HUDEP-2 (cell line): ENCODE results near the gene WWOX.

ENCODE experiments used
- DNase-seq, 76 experiments: peaks; one replicate each; lab custom pipeline; 2025; ENCODE audit not compliant: unreplicated experiment in 76 of 76; lab: John Stamatoyannopoulos, UW

Gene WWOX

DNA sequence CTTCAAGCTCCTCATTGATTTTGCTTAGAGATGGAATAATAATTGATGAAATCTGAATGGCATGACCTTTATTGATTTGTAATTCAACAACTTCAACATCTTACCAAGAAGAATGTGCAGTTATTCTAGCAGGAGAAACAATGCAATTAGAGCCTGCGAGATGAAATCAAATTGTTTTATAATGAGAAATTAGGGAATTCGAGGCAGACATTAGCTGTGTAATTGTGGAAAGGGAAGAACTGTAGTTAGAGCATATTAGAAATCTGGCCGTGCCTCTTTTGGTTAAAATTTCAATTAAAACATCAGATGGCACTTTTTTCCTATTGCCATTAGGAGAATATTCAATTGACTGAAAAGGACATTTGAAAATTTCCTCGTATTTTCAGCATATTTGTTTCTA, 325.8 kb downstream of the WWOX start:
- no peak for DNase-seq

DNA sequence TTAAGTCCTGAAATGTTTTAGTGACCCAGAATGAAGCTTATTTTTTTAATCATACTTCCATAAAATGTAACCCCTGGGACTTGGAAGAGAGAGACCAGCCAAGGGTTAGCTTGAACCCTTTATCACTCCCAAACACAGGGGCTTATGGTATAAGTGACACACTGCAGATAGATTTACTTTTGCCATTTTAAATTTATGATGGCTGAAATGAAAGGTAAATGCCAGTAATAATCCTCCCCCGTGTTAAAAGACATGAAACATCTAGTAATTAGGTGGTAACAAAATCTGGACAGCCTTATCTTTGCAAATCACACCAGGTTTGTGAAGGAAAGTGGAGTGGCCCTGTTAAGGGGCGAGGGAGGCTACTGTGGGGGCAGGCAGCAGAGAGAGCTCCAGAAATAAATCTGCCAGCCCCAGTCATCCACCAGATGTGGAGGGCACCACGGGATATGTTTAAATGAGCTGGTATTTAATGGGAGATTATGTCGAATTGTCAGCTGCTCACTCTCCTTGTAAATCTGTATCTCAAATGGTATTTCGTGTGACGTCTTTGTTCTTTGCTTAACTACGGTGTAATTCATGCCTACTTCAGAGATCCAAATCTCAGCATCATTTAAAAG, 326.5 kb downstream of the WWOX start:
- no peak for DNase-seq

DNA sequence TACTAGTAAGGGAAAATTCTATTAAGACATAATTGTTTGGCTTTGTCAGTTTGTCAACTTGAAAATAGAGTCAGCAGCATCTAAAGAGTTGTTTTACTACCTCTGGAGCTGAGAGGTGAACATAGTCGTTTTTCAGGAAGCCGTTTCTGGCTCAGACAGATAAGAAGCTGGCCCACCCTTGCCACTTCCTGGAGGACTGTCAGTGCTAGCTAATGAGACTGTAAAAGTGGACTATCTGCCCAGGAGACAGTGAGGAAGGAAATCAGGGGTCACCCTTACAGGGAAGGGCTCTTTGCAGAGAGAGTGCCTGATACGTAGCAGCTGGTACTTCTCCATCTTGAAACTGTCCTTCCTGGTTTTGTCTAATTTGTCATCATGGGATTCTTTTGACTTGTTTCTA, 328.7 kb downstream of the WWOX start:
- DNase-seq, result peak in 71 of 76 experiments; percentile 10 to 88 (median 59)

DNA sequence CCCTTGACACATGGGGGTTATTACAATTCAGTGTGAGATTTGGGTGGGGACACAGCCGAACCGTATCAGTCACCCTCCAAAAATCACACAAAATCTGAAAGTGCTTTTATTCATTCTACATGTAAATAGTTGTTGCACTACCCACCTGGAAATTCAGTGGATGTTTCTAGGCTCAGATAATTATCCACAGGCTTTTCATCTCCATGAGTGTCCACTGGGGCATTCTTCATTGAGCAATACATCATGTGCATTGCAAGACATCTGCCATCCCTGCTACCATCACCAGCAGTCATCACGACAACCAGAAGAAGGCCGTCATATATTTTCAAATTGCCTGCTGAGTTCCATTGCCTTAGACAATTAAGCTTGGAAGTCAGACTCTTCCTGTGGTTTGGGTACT, 330.8 kb downstream of the WWOX start:
- no peak for DNase-seq

DNA sequence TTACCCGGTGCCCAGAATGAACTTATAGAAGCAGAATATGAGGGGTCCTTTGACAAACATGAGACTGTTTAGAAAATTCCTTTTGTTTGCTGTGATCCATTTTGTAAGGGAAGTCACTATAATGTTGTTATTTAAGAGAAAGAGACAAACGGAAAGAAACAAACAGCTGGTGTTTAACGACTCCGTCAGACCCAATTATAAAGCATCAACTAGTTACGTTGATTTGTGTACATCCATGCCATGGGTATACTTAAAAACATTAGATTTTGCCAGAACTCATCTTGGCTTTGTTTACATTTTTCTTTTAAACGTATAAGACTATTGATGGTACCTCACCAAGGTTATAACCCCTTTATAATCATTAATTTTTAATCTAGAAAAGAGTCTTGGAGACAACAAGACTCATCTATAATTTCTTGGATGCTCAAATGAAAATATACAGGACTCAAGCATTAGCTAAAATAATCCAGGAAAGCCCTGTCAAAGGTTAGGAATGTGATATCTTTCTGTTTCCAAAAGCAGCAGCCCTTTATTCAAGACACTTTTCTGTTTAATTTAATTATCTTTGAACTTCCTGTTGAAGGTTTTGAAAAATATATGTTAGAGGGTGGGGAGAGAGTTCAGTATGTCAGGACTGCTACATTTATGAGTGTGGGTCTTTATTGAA, 331.7 kb downstream of the WWOX start:
- DNase-seq, result no peak

DNA sequence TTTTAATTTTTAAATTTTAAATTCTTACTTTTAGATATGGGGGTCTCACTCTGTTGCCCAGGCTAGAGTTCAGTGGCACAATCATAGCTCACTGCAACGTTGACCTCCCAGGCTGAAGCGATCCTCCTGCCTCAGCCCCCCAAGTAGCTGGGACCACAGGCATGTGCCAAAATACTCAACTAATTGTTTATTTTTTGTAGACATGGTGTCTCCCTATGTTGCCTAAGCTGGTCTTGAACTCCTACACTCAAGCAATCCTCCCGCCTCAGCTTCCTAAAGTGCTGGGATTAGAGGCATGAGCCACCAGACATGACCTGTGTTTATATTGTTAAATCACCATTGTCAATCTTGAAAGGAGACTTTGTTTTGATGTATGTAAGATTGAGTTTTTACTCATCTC, 332.2 kb downstream of the WWOX start:
- DNase-seq, result no peak

DNA sequence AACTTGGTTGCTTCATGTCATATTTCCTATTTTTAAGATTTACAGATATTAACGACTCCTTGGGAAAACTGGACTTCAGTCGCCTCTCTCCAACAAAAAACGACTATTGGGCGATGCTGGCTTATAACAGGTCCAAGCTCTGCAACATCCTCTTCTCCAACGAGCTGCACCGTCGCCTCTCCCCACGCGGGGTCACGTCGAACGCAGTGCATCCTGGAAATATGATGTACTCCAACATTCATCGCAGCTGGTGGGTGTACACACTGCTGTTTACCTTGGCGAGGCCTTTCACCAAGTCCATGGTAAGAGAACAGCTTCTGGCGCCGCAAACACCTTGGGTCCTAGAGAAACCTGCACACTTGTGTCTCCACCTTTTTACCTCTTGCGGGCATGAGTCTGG, 333.0 kb downstream of the WWOX start:
- no peak for DNase-seq

DNA sequence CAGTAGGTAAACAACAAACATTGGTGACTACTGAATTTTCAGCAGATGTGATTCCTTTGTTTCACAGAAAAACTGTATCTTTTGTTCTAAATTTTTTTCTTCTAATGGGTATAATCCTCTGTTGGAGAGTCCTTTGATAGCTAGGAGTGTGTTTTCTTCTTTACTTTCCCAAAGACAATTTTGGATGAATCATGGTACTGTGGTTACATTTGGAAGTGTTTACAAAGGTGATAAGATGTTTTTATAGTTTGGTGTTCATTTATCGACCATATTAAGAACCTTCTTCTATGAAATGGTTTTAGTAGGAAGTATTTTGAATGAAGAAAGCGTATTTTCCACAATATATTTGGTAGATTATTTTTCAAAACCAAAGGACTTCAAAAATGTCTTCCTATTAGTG, 333.7 kb downstream of the WWOX start:
- DNase-seq, result no peak

DNA sequence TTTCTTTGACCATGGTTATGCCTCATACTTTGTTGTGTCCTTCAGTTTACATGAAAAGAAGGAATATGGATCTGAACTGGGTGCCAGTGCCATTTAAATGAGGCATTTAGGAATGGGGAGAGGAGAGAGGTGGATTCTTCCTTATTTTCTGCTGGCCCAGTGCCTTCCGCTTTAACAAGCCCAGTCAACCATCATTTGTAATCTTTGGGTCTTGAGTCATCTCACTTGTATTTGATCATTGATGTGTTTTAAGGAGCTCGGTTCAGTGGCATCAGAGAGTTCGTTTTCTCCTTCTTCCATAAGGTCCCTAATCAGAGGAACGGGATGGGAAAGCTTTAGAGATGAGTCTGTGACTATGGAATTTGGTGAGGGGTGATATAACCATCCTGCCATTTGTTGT, 334.9 kb downstream of the WWOX start:
- DNase-seq, result no peak

DNA sequence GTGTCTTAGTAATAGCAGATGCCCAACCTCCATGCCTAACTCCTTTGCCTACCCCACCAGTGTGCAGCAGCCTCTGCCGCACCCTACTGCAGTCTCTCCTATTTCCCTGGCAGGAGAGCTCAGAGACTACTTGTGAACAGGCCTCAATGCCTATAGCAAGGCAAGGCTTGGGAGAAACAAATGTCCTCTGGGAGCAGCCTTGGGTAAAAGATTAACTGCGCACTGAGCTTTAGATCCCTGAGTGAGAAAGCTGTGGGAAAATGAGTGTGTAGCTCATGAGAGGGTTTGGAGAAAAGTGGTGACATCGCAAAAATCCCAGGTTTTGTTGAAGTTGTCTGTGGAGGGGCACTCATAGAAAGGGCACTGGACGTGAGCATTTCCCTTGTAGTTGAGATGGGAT, 335.8 kb downstream of the WWOX start:
- DNase-seq, result no peak

DNA sequence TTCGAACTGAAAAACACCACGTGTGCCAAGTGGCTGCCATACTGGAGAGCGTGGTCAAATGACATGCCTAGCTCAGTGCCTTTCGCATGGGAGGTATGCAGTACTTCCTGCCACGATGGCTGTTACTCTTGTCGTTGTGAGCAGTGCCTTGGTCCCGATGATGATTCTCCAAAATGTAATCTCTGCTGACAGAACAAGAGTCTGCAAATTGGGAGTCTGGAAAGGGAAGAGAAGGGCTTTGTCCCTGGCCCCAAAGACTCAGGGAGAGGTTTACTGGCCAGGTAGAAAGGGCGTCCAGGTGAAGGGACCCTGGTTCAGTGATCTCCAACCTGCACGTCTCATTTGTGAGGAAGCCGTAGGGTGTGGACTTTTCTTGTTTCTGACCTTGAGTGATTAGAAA, 336.6 kb downstream of the WWOX start:
- DNase-seq, result peak in 2 of 76 experiments; percentile 4 to 5

DNA sequence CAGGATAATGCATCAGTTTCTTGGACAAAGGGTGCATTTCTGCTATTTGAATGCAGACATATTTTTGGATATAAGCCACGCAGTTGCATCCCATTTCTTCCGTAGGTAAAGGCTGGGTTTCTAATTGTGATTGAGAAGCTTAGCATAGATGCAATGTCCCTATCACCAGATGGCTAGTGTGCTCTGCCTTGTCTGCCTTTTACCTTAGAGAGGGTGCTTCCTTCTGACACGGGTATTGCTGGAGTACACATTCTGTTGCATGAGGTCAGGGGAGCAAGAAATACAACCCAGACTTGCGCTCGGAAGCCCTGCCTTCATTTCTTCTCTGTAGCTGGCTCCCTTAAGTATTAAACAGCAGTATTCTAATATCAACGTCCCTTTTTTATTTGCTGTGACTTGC, 337.4 kb downstream of the WWOX start:
- no peak for DNase-seq

DNA sequence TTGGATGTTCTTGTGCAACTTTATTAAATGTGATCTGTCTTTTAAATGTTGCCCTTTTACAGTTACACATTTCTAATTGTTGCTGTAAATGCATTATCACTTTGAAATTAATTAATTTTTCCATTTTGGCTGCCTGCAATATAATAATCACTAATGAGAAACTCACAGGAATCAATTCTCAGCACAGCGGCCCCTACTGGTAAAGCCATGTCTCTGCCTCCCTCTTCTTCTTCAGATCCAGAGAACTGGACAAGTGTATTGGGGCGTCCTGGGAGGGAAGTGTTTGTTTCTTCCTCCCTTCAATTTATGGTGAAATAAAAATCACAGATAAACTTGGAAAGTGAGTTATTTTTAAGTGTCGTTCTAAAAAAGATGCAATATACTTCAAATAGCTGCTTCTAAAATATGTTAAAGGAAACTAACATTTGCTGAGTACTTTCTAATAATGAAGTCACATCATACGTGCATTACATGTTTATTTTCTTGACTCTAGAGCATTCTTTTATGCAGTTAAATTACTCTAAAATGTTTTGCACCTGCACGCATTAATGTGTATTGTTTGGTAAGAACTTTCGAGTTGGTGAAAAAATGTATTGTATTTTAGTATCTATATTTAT, 338.0 kb downstream of the WWOX start:
- peak in 42 of 76 experiments; percentile 2 to 51 (median 24) for DNase-seq

DNA sequence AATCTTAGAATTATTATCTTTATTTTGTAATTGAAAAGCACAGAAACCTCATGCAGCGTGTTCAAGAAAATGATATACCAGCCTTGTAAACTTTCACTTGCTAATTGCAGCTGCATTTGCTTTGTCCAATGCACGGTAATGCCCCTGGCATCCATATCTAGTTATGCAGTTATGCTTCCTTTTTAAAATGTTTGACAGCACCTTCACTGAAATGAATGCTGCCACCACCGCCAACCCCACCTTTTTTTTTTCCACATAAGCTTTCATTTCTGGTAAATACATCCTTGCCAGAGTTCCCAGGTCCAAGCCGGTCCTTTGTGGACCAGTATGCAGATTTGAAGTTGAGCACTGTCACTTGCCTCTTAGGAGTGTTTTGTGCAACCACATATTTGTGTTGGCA, 338.8 kb downstream of the WWOX start:
- no peak for DNase-seq

DNA sequence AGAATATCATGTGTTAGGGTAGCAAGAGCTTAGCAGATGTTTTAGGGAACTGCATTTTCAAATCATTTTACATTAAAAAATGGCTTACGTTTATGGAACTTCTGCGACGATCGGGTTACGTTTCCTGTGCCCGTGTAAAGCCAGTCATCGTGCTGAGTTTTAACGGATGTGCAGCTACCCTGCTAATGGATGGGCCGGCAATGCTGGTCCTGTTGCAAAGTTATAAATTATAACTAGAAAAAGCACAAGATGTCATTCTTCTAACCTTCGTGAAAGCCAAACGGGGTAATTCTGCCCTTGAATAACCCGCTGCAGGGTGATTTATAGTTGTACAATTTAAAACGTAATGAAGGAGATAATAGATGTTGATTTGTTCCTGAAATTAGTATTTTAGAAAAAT, 339.2 kb downstream of the WWOX start:
- no peak for DNase-seq

DNA sequence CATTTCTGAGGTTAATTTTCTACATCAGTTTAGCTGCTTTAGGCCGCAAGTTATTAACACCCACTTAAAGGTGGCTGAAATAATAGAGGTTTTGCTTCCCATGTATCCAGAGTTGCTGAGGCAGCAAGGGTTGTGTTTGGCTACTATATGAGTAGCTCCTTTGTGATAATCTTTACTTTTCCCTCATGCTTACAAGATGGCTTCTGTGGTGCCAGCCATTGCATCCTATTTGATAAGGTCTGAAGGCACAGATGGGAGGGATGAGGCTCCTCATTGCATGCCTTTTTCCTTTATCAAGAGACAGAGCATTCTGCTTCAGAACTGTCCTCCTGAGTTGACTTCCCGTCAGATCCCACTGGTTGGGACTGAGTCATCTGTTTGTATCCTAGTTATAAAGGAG, 340.2 kb downstream of the WWOX start:
- DNase-seq, result no peak

DNA sequence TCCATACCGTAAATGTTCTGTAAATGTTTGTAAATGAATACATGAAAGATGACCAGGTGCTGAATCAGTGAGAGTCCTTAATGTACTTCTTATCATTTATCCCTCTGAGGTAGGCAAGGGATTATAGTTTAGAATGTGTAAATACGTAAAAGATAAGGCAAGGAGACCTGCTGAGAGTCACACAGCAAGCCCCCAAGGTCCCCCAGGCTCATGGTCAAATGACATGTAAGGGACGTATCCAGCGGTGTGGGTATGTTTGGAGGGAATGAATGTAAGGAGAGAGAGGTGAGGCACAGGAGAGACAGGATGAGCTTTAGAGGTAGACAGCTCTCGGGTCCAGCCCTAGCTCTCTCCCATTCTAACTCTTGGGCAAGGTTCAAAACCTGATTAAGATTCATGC, 341.8 kb downstream of the WWOX start:
- no peak for DNase-seq

DNA sequence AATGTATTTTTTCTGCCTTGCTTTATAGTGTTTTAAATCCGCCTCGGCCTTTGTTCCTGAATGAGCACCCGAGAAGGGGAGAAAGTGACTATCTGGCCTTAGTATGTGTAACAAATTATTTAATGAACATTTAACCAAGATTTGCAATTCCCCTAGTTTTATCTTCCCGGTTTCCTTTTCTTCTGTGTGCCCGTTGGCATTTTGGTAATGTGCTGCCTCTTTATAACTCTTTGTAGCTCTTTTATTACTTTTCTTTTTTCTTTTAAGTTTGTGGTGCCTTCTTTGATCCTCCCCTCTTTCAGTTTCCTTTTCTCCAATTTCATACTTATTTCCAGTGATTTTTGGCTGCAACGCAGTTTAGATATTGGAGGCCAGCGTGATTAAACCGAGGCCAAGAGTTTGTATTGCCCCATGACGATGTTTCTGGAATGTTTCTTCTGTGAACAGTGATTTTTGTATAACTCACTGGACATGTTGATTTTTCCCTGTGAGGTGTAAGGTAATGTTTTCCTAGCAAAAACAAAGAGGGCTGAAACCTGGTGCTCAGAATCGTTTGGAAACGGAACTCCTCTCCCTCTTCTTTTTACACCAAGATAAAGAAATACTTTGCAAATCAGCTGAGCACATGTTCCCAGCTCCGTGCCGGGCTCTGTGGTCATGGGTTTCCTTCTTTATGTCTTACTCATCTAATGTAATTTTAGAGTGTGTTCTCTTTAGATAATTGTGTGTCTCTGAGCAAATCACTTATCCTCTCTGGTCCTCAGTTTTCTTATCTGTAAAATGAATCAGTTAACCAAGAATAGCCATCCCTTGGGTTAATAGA, 344.3 kb downstream of the WWOX start:
- peak in 51 of 76 experiments; percentile 3 to 63 (median 25) for DNase-seq

DNA sequence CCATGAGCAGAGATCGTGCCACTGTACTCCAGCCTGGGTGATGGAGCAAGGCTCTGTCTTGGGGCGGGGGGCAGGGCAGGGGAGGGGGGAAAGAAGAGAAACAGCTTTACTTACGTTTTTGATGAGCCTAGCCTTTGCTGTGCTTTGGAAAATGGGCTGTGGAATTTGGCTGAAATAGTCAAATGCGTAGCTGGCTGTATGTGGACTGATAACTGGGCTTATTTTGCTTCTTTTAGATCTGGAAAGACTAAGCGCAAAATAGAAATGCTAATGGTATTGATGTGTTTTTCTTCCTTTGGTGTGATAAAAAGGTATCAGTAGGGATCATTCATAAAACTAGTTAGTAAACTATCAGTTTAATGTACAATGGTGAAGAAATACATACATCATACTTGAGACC, 346.4 kb downstream of the WWOX start:
- DNase-seq, result no peak

DNA sequence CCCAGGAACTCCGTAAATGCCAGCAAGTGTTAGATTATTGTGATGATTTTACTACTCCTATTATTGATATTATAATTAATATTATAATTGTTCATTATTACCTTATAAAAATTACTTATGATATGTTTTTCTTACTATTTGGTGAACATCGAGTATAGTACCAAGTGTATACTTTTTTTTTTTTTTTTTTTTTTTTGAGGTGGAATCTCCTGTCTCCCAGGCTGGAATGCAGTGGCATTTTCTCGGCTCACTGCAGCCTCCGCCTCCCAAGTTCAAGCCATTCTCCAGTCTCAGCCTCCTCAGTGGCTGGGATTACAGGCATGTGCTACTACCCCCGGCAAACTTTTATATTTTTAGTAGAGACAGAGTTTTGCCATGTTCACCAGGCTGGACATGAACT, 347.0 kb downstream of the WWOX start:
- no peak for DNase-seq

DNA sequence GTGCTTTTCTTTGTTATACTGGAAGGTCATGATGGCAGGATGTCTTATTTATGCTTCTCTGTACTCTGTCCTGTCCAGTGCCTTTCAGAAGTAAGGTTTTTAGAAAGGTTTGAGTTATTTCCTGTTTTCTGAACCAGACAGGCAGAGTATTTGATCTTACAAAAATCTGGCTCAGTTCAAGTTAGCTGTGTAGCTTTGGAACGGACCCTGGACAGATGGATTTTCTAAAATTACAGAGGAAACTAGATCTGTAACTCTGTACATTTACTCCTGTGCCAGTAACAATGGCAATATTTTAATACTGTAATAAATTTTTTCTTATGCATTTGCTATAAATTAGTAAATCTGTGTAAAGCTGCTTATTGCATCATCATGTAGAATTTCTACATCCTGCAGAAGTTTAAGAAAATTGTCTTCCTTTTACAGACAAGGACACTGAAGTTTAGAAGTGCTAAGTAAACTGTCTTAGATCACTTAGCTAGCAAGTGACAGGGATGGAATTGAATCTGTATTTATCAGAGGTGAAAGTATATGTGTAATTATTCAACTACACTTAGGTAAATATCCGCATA, 347.6 kb downstream of the WWOX start:
- no peak for DNase-seq
